Measurements from ENCODE around the gene OSBPL7.

Gene OSBPL7

DNA sequence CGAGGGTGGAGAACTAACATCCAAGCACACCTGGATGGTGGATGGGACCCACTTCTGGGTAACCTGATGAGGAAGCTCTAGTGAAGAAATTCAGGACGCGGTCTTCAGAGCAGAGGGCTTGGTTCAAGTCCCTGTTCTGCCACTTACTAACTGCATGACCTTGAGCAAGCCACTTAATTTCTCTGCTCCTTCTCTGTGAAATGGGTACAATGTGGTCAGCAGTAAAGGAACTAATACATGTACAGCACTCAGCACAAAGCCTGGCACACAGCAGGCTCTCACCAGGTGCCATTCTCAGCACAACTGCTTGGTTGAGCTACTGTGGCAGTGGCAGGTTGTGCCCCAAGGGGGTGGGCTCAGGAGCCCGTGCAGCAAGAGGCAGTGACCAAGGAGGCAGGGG lies 1.9 kb upstream of the OSBPL7 start:
- no peak for DNase-seq (ENCODE audit: low read depth)

DNA sequence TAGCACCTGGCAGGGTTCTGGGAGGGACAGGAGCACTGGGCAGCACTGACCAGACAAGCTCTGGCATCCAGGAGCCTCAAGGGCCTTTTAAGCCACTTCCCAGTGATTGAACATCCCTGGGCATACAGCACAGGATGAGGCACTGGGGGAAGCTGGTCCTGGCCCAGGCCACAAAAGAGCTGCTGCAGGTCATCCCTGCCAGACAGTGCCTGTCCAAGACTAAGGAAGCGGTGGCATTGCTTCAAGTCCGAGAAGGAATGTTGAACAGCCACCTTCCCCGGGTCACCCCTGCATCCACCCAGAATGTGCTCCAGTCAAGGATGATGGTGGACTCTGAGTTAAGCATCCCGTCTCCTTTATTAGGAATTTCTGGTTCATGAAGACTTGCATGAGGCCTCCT lies 1.2 kb upstream of the OSBPL7 start:
- DNase-seq (ENCODE audit: low read depth) = no peak

DNA sequence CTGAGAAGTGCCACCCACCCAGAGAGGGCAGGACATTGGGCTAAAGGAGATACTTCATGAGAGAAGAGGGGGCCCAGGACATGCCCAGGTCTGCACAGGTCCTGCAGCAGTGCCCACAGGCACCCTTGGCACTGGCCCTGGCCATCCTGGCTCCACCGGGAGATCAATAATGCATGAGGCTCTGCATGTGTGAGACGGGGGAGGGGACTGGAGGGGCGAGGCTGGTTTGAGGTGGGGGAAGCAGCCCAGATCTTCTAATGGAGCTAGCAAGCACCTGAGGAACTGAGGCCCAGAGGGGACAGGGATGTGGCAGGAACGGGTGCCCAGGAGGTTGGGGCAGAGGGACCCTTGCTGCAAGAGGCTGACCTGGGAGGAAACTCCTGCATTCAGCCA lies 567 bp downstream of the OSBPL7 start:
- no peak for DNase-seq (ENCODE audit: low read depth)

DNA sequence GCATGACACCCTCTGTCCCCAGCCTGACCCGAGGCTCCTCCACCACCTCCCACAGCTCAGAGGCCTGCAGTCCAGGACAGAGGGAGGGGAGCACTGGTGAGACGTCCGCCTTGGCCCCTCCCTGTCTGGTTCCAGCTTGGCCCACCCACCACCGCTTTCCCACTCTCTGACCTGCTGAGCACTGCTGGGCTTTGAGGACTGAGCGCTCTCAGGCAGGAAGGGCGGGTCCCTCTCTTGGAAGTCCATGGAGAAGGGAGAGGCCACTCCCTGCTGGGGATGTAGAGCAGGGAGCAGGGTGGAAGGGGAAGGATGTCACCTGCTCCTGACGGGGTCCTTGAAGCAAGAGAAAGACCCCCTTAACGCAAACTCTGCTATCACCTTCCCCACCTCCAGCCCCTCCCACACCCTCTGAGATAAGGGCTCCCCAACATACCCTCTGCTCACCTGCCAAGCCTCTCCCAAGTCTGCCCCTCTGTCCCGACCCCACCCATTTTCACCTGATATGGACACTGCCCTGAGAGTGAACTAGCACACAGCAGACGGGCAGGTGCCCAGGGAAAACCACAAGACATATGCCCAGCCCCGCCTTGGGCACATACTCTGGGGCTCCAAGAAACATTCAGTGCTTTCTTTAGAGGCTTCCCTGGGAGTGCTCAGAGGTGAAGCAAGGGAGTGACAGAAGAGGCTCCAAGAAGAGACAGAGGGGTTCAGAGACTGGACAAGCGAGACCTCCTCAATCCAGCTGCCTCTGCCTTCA lies 1.4 kb downstream of the OSBPL7 start:
- DNase-seq (ENCODE audit: low read depth) = no peak

DNA sequence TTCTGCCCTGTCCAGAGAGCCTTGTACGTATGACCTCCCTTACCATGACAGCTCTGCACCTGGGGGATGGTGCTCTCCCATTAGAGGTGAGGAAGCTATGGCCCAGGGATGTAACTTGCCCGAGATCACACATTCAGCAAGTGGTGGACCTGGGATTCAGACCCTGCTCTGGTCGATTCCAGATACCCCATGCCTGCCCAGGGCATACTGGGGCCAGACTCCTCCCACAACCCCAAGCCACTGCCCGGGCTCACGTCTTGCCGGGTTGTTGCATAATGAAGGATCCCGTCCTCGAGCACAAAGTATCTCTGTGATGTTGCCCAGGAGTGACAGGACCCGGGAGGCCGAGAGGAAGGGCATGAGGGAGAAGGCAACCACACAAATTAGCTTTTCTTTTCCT lies 2.1 kb downstream of the OSBPL7 start:
- no peak for DNase-seq (ENCODE audit: low read depth)

DNA sequence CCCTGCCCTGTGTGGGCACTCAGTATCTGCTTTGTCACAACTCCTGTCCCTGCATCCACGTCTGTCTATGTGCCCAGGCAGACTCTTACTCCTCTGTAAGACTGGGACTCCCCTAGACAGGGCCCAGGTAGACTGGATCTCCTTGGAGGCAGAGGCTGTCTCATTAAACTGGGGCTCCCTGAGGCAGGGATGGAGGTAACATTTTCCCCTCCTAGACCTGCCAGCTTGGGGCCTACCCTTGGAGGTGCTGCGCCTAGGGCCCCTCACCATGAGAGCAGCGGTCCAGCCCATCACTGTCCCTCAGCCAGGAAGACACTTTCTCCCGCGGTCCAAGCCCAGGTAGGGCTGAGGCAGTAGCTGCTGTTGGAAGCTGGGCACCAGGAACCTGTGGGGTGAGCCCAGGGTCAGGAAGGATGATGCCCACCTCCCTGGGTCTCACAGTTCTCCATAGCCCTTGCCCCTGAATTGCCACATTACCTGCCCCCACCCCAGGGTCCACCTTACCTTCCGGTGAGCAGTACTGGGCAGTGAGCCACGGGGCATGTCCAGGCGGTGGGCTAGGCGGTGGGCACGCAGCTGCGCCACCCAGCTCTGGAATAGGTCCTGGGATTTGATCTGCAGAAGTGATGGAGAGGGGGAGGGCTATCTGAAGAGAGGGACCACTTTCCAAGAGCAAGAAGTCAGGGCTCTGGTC lies 3.4 kb downstream of the OSBPL7 start:
- no peak for DNase-seq (ENCODE audit: low read depth)

DNA sequence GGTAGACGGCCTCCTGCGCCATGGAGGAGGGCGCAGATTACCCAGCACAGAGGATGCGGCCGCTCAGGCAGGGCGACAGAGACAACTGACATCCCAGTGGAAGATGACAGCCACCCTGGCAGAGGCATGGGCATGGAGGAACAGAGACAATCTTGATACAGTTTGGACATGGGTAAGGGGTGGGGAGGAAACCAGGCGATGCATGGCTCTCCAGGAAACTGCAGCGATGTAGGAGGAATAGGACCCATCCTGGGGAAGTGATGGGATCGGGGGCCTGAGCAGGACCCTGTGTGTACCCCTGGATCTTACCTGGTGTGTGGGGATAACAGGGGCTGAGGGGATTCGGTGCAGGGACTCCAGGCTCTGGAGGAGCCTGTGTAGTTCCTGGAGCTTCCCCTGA lies 4.6 kb downstream of the OSBPL7 start:
- DNase-seq (ENCODE audit: low read depth) = no peak

DNA sequence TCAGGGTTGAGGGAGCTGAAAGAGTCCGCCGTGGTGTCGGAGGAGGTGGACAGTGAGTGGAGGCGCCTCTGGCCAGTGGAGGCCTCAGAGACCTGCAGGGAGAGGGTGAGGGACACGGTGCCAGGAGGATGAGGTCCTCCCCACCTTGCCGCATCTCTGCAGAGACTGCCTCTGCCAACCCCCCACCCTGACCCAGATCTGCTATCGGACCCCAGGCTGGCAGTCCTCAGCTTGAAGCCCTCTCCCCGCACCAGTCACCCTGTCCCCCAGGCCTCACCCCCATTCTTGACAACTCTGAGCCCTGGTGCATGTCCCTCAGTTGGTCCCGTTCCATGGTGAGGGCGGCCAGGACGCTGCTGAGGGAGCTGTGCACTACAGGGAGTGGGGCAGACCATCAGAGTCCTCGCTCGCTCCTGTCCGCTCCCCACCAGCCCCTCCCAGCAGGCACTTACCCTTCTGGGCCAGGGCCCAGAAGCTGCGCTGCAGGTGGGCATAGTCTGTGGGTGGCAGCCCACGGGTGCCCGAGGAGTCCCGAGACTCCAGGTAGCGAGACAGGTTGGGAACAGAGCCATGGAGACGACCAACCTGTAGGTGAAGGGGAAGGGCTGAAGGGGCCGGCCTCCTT lies 5.4 kb downstream of the OSBPL7 start:
- no peak for DNase-seq (ENCODE audit: low read depth)

DNA sequence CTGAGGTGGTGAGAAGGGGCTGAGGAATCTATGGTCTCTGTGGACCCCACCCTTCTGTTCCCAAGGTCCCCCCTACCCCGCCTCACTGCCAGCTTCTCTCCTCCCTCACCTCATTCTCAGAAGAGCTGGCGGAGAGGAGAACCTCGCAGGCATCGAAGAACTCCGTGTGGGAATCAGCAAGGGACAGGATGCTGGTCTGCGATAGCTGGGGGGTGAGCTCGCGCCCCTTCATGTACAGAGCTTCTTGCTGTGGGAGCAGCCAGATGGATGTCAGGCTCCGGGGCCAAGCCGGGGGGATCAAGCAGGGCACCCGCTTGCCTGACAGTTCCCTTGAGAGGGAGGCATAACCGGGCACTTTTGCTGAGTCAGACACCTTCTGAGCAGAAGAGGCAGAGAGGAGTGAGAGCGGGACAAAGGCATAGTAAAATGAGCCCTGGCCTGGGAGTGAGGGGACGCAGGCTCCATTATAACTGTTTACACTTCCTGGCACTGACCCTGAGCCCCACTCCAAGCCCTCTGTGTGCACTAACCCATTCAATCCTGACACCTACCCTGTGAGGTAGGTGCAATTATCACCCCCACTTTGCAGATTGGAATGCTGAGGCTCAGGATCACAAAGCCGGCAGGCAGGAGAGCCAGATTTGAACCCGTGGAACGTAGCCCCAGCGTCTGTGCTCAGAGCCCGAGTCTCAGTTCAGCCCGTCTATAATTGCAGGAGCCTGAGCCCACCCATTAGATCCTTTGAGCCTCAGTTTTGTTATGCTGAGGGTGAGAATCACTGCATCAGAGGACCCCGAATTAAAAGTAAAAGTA lies 6.3 kb downstream of the OSBPL7 start:
- no peak for DNase-seq (ENCODE audit: low read depth)

DNA sequence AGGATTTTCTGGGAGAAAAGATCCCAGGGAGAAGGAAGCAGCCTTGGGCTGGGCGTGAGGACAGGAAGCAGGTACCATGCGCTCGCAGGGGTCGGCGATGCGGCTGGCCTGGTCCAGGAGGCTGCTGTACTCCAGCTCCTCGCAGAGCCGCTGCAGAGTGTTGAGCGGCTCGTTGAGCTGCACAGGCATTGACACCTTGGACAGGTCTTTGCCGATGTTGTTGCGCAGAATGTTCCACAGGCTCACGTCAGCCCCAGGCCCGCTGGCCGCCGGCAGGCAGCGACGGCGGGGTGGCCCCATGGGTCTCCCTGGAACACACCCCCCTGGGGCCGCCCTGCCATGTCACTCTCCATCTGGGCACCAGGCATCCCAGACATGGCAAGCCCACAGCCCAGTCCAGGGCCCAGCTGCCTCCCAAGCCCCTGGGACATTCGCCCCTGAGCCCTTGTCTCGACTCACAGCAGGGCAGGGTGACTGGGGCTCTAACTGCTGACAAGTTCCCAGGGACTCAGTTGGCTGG lies 8.0 kb downstream of the OSBPL7 start:
- DNase-seq (ENCODE audit: low read depth) = no peak

DNA sequence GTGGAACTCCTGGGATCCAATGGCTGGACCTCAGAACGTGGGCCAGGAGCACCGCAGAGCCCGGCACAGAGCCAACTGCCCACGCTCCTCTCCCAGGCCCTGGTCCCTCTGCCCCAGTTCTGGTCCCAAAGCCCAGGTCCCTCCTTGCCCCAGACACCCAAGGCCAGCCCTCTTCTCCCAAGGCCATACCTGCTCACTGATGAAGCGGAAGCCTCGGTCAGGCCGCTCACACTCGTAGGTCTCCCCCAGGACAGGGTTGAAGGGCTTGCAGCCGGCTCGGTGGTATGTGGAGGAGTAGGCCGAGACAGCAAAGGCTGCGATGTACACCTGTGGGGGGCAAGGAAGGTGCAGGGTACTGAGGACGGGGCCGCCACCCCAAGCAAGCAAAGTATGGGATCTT lies 8.5 kb downstream of the OSBPL7 start:
- DNase-seq (ENCODE audit: low read depth) = no peak

DNA sequence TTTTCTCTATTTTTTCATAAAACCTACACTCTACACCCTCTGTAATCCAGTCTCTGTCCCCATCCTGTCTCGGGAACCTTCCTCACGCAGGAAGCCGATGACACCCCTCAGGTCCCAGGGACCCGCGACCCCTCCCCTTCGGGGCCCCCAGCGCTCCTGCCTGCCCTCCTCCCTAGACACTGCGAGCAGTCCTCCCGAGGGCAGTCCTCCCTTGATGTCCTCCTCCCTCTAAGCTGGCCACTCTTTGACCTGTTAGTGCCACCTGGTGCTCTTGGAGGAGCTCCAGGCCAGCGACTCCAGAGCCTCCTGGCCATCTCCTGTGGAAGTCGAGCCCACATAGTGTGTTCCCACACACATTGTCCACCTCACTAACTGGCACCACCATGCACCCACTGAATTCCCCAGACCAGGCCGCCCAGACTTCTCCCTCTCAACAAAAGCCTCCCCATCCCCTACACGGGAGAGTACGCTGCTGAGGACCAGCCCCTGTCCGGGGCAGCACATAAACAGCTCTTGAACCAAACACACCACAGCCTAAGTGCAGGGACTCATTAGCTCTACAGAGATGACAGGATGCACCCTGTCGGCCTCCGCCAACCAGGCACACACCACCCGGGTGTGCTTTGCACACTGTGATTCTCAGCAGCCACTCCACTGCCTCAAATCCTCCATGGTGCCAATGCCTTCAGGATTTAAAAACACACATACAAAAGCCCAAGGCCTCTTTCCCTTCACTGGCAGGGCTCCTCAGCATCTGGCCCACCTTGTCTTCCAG lies 9.3 kb downstream of the OSBPL7 start:
- DNase-seq (ENCODE audit: low read depth) = no peak

DNA sequence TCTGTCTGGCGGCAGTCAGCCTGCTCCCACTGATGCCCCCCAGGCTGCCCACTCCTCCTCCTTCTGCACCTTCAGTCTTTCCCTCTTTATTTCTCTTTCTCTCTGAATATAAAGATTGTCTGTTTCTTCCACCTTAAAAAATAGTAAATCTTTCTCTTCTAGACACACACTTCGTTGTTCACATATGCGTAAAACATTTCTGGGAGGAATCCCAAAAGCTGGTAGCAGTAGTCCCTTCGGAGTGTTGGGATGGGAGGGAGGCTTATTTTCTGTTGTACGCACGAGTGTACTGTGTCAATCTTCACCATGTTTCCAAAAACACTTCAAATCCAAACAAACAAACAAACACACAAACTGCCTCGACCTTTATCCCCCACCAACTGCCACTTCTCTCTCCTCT lies 9.9 kb downstream of the OSBPL7 start:
- no peak for DNase-seq (ENCODE audit: low read depth)

DNA sequence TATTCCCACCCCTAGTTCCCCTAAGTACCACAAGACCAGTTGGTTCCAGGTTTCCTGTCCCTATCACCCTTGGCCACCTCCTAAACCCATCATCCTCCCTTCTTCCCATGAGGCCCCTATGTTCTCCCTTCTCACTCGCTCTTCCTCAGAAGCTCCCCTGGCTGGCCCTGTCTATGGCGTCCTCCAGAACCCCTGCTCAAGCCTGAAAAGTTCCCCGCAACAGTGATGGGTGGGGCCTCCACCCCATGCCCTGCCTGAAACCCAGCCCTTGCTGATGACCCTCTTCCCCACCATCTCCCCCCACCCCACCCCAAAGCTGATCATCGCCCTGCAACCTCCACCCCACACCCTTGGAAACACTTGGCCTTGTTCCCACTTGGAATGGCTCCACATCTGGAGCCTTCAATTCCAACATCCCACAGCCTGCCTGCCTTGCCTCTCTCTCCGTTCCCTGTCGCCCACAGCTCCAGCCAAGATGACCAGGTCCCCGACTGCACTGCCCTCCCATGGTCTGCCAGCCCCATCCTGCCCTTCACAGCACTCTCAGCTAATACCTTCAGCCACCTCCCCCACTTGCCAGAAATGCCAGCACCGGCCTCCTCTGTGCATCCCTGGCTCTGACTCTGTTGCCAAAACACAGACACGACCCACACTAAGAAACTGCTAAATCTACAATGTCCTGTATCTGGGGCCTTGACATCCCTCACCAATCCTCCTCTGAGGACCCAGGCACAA lies 10.5 kb downstream of the OSBPL7 start:
- DNase-seq (ENCODE audit: low read depth) = no peak

DNA sequence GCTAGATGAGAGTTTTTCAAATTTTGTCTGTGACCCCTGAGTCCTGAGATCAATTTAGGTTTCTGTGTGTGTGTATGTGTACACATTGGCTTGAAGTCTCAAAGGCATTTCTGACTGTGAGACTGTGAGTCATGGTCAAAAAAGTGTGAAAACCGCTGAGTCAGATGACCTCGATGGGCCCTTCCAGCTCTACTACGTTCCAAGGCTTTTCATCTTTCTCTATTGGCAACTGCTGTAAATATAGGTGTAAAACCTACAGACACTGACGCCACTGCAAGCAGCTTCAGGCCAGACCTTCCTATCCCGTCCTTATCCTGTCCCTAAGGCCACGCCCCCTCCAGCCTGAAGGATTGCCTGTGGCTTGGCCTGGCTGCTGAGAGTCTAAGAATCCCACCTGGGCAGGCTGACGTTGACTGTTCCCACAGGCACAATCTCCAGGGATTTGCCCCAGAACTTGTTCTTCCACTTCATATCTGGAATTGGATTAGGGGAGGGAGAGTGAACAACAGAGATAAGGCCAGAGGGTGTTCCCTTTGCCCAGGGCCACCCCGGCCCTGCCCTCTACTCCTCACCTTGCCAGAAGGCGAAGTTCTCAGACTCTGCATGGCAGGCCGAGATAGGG lies 11.3 kb downstream of the OSBPL7 start:
- DNase-seq (ENCODE audit: low read depth) = no peak

DNA sequence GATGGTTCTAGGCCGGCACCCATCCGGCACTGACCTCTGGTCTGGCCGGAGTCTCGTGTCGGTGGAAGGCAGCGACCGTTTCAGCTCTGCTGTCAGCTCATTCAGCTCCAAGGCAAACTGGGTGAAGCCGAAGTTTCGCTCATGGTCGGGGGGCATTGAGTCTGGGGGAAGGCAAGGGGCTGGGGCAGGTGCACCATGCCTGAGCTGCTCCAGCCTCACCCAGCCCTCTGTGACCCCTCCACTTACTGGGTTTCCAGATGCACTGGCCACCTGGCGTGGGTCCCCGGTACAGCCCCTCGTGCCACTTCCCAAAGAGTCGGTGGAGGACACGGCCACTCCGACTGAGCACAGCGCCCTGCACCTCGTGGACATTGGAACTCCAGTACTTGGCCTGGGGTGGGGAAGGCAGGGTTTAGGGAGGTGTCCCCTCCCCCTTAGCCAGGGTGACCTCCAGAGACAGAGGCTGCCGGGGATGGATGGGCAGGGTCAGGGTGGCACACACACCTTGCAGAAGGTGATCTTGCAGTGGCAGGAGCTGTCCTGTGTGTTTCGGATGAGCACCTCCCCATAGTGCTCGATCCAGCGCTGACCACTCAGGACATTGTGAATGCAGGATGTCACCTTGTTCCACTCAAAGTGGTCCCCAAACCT lies 12.6 kb downstream of the OSBPL7 start:
- no peak for DNase-seq (ENCODE audit: low read depth)

DNA sequence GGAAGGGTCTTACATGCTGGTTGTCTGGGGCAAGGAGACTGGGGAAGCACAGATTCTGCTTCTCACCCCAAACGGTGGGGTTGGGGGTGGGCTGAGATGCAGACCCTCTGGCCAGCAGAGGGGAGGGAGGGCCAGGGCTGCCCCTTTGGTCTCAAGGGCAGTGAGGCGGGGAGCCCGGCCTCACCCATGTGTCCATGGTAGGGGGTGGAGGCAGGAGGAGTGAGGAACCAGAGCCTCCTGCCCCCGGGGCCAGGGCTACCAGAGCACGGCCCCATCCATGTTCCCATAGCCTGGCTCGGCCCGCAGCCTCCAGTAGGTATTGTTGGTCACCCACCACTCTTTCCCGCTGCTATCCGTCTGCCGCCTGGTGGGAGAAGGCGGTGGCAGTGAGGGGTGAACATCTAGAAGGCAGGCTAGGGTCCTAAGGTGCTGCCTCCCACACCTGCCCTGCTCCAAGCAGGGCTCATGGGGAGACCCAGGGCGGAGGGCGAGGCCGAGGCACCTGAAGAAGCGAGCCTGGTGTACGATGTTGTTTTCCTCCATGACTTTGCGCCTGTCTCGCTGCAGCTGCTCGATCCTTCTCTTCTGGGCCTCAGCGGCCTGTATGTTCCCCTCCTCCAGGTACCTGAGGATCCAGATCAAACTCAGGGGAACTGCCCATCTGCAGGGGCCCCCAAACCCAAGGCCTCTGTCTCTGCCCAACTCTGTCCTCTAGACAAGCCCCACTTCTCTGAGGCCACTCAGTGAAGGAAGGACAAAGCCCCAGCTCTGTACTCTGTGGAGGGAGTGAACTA lies 13.4 kb downstream of the OSBPL7 start:
- DNase-seq (ENCODE audit: low read depth) = no peak

DNA sequence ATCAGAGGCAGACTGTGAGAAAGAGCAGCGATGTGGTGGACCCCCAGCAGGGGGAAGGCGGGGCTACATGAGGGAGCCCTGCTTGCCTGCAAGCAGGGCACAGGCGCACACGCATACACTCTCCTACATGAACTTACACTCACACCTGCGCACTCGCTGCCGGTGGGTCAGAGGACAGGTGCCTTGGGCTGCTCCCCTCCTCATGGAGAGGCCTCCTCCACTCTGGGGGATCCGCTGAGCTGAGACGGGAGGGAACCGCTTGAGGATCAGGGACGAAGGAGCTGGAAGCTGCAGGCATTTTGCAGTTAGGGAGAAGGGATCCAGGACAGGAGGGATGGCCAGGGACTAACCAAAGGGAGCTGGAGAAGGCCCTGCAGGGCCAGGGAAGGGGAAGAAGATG lies 14.2 kb downstream of the OSBPL7 start:
- DNase-seq (ENCODE audit: low read depth) = no peak

DNA sequence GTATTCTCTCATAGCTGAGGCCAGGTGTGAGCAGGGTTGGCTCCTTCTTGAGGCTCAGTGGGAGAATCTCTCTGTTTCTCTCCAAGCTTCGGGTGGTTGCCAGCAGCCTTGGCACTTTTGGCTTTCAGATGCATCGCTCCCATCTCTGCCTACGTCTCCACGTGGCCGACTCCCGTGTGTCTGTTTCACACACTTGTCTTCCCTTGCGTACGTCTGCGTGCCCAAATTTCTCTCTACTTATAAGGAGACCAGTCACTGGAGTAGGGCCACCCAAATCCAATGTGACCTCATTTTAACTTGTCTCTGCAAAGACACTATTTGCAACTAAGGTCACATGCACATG lies 14.7 kb downstream of the OSBPL7 start:
- DNase-seq (ENCODE audit: low read depth) = no peak
